CD4-positive, alpha-beta T cell treated with Interleukin-15 for 4 hours (primary cell): ENCODE data around the gene HMGCL.

ENCODE experiments used
- DNase-seq: peaks from one replicate; pipeline ENCODE4 v3.0.0-alpha.2; 2020; ENCODE audit warnings: low spot score

The HMGCL gene

GRCh38 chr1:23776217-23776616 is 49.0 kb downstream of the HMGCL start:
- no peak for DNase-seq

GRCh38 chr1:23774174-23774880 is 50.9 kb downstream of the HMGCL start:
- DNase-seq: no peak

GRCh38 chr1:23772854-23773242 is 52.4 kb downstream of the HMGCL start:
- DNase-seq: no peak

- peak; percentile 88 for DNase-seq
These were observed 53.0 kb downstream of the HMGCL start for GRCh38 chr1:23772049-23772853.

- no peak for DNase-seq
These were observed 56.5 kb downstream of the HMGCL start for GRCh38 chr1:23768733-23769132.

- no peak for DNase-seq
These were observed 62.1 kb downstream of the HMGCL start for GRCh38 chr1:23763041-23763577.

GRCh38 chr1:23759277-23759676 is 66.0 kb downstream of the HMGCL start:
- no peak for DNase-seq

GRCh38 chr1:23757812-23758211 is 67.4 kb downstream of the HMGCL start:
- DNase-seq: no peak

GRCh38 chr1:23756676-23757075 is 68.6 kb downstream of the HMGCL start:
- no peak for DNase-seq

GRCh38 chr1:23752909-23753308 is 72.3 kb downstream of the HMGCL start:
- DNase-seq: no peak
